ENCODE results near the gene MTMR12.

Gene MTMR12

GRCh38 chr5:32274548-32275395, 38.0 kb downstream of the MTMR12 start:
- FAIRE-seq: no peak

- no peak for FAIRE-seq
These were observed 38.9 kb downstream of the MTMR12 start for GRCh38 chr5:32273821-32274220.

- FAIRE-seq: no peak
These were observed 40.0 kb downstream of the MTMR12 start for GRCh38 chr5:32272746-32273145.

GRCh38 chr5:32270946-32271345, 41.8 kb downstream of the MTMR12 start:
- FAIRE-seq: no peak

- no peak for FAIRE-seq
These were observed 42.6 kb downstream of the MTMR12 start for GRCh38 chr5:32270178-32270577.

GRCh38 chr5:32265902-32266301, 46.8 kb downstream of the MTMR12 start:
- no peak for FAIRE-seq

GRCh38 chr5:32264957-32265572, 47.7 kb downstream of the MTMR12 start:
- FAIRE-seq: no peak

- FAIRE-seq: no peak
These were observed 49.1 kb downstream of the MTMR12 start for GRCh38 chr5:32263684-32264083.

- FAIRE-seq: no peak
These were observed 51.5 kb downstream of the MTMR12 start for GRCh38 chr5:32261198-32261597.

GRCh38 chr5:32259033-32259432, 53.7 kb downstream of the MTMR12 start:
- no peak for FAIRE-seq

- no peak for FAIRE-seq
These were observed 54.3 kb downstream of the MTMR12 start for GRCh38 chr5:32258424-32258823.

- no peak for FAIRE-seq
These were observed 57.2 kb downstream of the MTMR12 start for GRCh38 chr5:32255540-32255900.

GRCh38 chr5:32254881-32255539, 57.7 kb downstream of the MTMR12 start:
- no peak for FAIRE-seq

GRCh38 chr5:32251871-32252458, 60.8 kb downstream of the MTMR12 start:
- no peak for FAIRE-seq

GRCh38 chr5:32249668-32250067, 63.1 kb downstream of the MTMR12 start:
- FAIRE-seq: no peak

GRCh38 chr5:32245742-32246141, 67.0 kb downstream of the MTMR12 start:
- FAIRE-seq: no peak

- no peak for FAIRE-seq
These were observed 68.7 kb downstream of the MTMR12 start for GRCh38 chr5:32244017-32244416.

- no peak for FAIRE-seq
These were observed 71.5 kb downstream of the MTMR12 start for GRCh38 chr5:32241034-32241783.

- no peak for FAIRE-seq
These were observed 73.4 kb downstream of the MTMR12 start for GRCh38 chr5:32239385-32239784.

GRCh38 chr5:32233696-32234447, 78.9 kb downstream of the MTMR12 start:
- no peak for FAIRE-seq

- no peak for FAIRE-seq
These were observed 79.5 kb downstream of the MTMR12 start for GRCh38 chr5:32233220-32233695.

Measured in endometrium (tissue), 2 donors.